Testis (tissue), 3 donors: ENCODE measurements around the gene CACNA1C. TPM values are rescaled to one million over a fixed set of nuclear protein-coding genes. Genes with fewer than 3 reads are reported as not detected.

Experiments used
- DNase-seq: peaks from one replicate; pipeline ENCODE4 v3.0.0-alpha.2; 2019
- H3K27ac ChIP-seq, 2 donors: fragments of 200-600 bp; sonication (generic); one replicate each; pipeline ENCODE4 v1.5.1; 2019
- H3K27me3 ChIP-seq: fragments of 200-600 bp; sonication (generic); one replicate; pipeline ENCODE4 v1.5.1; 2019
- H3K36me3 ChIP-seq: fragments of 200-600 bp; sonication (generic); one replicate; pipeline ENCODE4 v1.5.1; 2017; ENCODE audit warnings: low read depth; ENCODE audit errors: missing control alignments
- H3K4me1 ChIP-seq: fragments of 200-600 bp; sonication (generic); one replicate; pipeline ENCODE4 v1.5.1; 2019
- H3K4me3 ChIP-seq, 2 donors: fragments of 200-600 bp; sonication (generic); one replicate each; pipeline ENCODE4 v1.5.1; 2017 to 2019
- H3K9me3 ChIP-seq: fragments of 200-600 bp; sonication (generic); one replicate; pipeline ENCODE4 v1.5.1; 2017
- POLR2A ChIP-seq: fragments of 450-650 bp; IDR thresholded peaks from one replicate; pipeline ENCODE4 v1.6.1; 2017; ENCODE audit warnings: antibody characterized with exemption, mild to moderate bottlenecking, moderate library complexity
- WGBS, 2 donors: methylation state at CpG; one replicate each; pipeline ENCODE4 v1.1.5; 2018; 5-methylcytosine and 5-hydroxymethylcytosine counted together
- intact Hi-C: fragments of 100-400 bp; cut with DNase I; formaldehyde crosslinking; loops from one replicate; pipeline ENCODE4 v1.15.1; 2023; ENCODE audit warnings: low total_unique reads
- polyA plus RNA-seq: library from polyadenylated mRNA; stranded (reverse); fragments of 350-450 nt; fragmentation: Illumina TruSeq; extraction: RNeasy Lipid Tissue Mini Kit (QIAGEN cat#74804); gene quantifications from one replicate; pipeline ENCODE4 v1.2.3, GENCODE V29; 2014; ENCODE audit warnings: low read depth, low replicate concordance; ENCODE audit not compliant: insufficient read depth
- total RNA-seq, 2 donors: library from RNA; depleted of rRNA; stranded (reverse); fragments of >200 nt; gene quantifications; one replicate each; pipeline ENCODE4 v1.2.3, GENCODE V29; 2016
- TF ChIP-seq, protein P1 (sequence below), 3 experiments: fragments of 450-650 bp in 2 of 3; fragments of 200-600 bp in 1 of 3; sonication (generic) in 1 of 3; IDR thresholded peaks; one replicate each; pipeline ENCODE4 v1.5.1; 2016 to 2019; ENCODE audit warnings: antibody characterized with exemption in 3 of 3, mild to moderate bottlenecking in 2 of 3, moderate library complexity in 1 of 3

The CACNA1C gene
- total and polyA plus RNA-seq, 3 donors from 2014 or later = 20.3 to 36.8 (median 32.0) TPM

DNA sequence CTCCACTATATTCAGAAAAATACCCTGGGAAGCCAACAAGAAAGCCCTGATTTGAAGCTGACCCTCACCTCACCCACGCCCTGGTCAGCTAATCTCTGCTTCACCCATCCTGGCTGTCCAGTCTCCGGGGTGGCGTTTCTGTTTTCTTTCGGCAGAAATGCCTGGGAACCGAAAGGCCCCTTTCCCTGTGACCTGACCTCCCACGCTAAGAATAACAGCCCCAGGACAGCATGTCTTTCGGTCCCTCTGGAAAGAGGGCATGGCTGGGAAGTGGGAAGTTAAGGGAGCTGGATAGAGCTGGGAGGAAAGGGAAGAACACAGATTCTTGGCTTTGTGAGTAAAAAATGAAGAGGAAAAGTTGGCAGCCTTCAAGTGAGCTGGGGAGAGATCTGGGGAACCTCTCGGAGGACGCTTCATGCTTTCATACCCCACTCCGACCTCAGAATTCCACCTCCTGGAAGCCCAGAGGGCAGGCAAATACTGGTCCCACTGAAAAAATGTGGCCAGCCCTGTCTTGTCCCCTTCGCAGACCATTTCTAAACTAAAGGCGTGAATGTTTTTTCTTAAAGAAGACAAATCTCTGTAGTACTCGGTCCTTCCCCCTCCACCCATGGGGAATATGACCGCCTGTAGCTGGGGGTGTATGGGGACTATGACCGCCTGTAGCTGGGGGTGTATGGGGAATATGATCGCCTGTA, 579.0 kb downstream of the CACNA1C start:
- DNase-seq = no peak
- WGBS, 2 donors = 54 to 58% methylated on average over 16 of the region's 16 CpGs
- Histone ChIP-seq H3K4me1 (no peaks in the 10 kb centered on the region), H3K4me3 (no peak overlapping the region), H3K27me3 (no peaks in the 10 kb centered on the region), H3K27ac (peak overlapping the region in 1 of 2 donors; percentile 48), H3K36me3 (no peaks in the 10 kb centered on the region), H3K9me3 (no peaks in the 10 kb centered on the region)
- TF ChIP-seq, protein P1, sequence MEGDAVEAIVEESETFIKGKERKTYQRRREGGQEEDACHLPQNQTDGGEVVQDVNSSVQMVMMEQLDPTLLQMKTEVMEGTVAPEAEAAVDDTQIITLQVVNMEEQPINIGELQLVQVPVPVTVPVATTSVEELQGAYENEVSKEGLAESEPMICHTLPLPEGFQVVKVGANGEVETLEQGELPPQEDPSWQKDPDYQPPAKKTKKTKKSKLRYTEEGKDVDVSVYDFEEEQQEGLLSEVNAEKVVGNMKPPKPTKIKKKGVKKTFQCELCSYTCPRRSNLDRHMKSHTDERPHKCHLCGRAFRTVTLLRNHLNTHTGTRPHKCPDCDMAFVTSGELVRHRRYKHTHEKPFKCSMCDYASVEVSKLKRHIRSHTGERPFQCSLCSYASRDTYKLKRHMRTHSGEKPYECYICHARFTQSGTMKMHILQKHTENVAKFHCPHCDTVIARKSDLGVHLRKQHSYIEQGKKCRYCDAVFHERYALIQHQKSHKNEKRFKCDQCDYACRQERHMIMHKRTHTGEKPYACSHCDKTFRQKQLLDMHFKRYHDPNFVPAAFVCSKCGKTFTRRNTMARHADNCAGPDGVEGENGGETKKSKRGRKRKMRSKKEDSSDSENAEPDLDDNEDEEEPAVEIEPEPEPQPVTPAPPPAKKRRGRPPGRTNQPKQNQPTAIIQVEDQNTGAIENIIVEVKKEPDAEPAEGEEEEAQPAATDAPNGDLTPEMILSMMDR (IDR thresholded peaks at IDR 0.05) = no peak
- TF ChIP-seq POLR2A = no peak
- intact Hi-C loops = no loop called here

DNA sequence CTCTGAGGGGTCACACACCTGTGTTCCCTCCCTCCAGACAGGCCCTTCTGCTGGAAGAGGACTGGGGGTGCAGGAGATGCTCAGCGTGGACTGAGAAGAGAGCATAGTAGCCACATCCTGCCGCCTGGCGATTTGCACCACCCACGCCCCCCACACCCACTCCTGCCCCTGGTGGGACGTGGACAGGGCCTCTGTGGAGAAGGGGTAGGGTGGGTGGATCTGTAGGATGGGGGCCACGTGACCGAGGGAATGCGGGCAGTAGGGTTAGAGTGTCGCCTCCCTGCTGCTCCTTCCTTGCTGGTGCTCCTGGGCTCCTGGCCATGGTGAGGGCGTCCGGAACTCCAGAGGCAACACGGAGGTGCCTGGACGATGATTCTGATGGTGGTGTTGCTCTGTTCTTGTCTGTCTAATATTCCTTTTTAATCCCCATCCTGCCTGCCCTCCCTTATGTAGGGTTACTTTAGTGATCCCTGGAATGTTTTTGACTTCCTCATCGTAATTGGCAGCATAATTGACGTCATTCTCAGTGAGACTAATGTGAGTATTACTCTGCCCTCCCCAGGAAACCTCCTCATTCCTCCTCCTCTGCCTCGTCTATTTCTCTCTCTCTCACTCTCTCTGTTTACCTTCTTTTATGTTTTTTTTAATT, 580.5 kb downstream of the CACNA1C start:
- intact Hi-C loops = no loop called here
- Histone ChIP-seq H3K4me1 (no peaks in the 10 kb centered on the region), H3K9me3 (no peaks in the 10 kb centered on the region), H3K36me3 (no peaks in the 10 kb centered on the region), H3K27me3 (no peaks in the 10 kb centered on the region), H3K4me3 (no peak overlapping the region), H3K27ac (no peak overlapping the region)
- TF ChIP-seq, protein P1 (IDR thresholded peaks at IDR 0.05) = no peak
- no peak for TF ChIP-seq POLR2A
- DNase-seq = no peak
- WGBS, 2 donors = 95% methylated on average over 11 to 16 of the region's 16 CpGs

GRCh38 chr12:2633825-2634200, 581.0 kb downstream of the CACNA1C start:
- no peaks in the 10 kb centered on the region for H3K9me3 ChIP-seq
- intact Hi-C loops = no loop called here
- H3K36me3 ChIP-seq = no peaks in the 10 kb centered on the region
- no peak for DNase-seq
- WGBS, 2 donors = 94 to 95% methylated on average over 15 of the region's 15 CpGs
- H3K27ac ChIP-seq = no peak overlapping the region
- H3K4me3 ChIP-seq = no peak overlapping the region
- no peaks in the 10 kb centered on the region for H3K27me3 ChIP-seq
- TF ChIP-seq, protein P1 (IDR thresholded peaks at IDR 0.05) = no peak
- no peak for TF ChIP-seq POLR2A
- no peaks in the 10 kb centered on the region for H3K4me1 ChIP-seq

DNA sequence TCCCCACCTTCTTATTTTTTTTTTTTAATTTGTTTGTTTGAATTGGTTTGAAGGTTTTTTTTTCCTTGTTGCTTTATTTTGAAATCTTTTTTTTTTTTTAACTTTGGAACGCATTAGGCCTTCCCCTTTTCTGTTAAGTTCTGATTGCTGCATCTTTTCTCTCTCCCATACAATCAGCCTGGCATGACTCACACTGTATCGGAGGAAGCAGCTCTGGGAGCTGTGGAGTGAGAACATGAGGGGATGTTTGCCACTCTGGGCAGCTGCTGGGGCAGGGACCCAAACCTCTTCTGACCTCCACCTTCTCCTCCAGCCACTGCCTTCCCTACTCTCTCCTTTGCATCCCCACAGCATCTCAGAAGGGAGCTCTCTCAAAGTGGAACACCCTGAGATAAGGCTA, 581.7 kb downstream of the CACNA1C start:
- no peak for DNase-seq
- WGBS, 2 donors = 89 to 96% methylated on average over 2 of the region's 2 CpGs
- intact Hi-C loops = no loop called here
- H3K4me1 ChIP-seq = no peaks in the 10 kb centered on the region
- TF ChIP-seq POLR2A = no peak
- TF ChIP-seq, protein P1 (IDR thresholded peaks at IDR 0.05) = no peak
- no peak overlapping the region for H3K27ac ChIP-seq
- no peaks in the 10 kb centered on the region for H3K27me3 ChIP-seq
- H3K36me3 ChIP-seq = no peaks in the 10 kb centered on the region
- no peaks in the 10 kb centered on the region for H3K9me3 ChIP-seq
- H3K4me3 ChIP-seq = no peak overlapping the region
